GM12891 (cell line): ENCODE measurements around the gene C1RL.

ENCODE experiments used
- POLR2A ChIP-seq: IDR thresholded peaks from 2 replicates; pipeline ENCODE4 v1.6.1; 2011; ENCODE audit warnings: low read depth, low read length, control low read depth
- POLR2AphosphoS5 ChIP-seq: IDR thresholded peaks from 2 replicates; pipeline ENCODE4 v1.6.1; 2011; ENCODE audit warnings: low read depth, low read length, control low read depth
- POU2F2 ChIP-seq: IDR thresholded peaks from 2 replicates; pipeline ENCODE4 v1.6.1; 2011; ENCODE audit warnings: low read depth, mild to moderate bottlenecking, control low read depth, low read length, moderate library complexity
- SPI1 ChIP-seq: IDR thresholded peaks from 2 replicates; pipeline ENCODE4 v1.6.1; 2011; ENCODE audit warnings: low read depth, low read length, control low read depth

DNA sequence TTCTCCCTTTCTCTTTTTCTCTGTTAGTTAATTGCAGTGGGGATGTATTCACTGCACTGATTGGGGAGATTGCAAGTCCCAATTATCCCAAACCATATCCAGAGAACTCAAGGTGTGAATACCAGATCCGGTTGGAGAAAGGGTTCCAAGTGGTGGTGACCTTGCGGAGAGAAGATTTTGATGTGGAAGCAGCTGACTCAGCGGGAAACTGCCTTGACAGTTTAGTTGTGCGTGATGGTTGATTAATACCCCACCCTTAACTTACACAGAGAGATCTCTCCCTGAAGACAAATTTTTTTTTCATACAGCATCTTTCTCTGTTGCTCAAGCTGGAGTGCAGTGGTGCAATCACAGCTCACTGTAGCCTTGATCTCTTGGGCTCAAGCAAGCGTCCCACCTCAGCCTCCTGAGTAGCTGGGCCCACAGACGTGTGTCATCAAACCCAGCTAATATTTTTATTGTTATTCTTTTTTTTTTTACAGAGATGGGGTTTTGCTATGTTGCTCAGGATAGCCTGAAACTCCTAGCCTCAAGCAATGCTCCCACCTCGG is 43.9 kb downstream of the C1RL start:
- TF ChIP-seq POLR2AphosphoS5 (no peak), POLR2A (no peak), POU2F2 (no peak), SPI1 (no peak)
